ENCODE results near the gene RHBDD1.
"Not testable (repeated sequence)": the region's sequence is repeated elsewhere in the genome, so short reads cannot be mapped to it uniquely, and the experiment has no call there.

RHBDD1 gene

GRCh38 chr2:226835420-226835795 is 446 bp upstream of the RHBDD1 start:
- peak; percentile 13 for DNase-seq (ENCODE audit: insufficient read length)

GRCh38 chr2:226836548-226836885 is 663 bp downstream of the RHBDD1 start:
- no peak for TF ChIP-seq POLR2AphosphoS5 (IDR thresholded peaks at IDR 0.05; ENCODE audit: low read depth, low read length)
- no peak for TF ChIP-seq TAF1 (IDR thresholded peaks at IDR 0.05; ENCODE audit: borderline replicate concordance, low read depth, low read length)
- no peak for TF ChIP-seq POLR2A (IDR thresholded peaks at IDR 0.05; ENCODE audit: low read depth, low read length)
- DNase-seq (ENCODE audit: insufficient read length) (no peak), FAIRE-seq (no peak)

More at GRCh38 chr2:226835420-226835795, 446 bp upstream of the RHBDD1 start:
- FAIRE-seq, result no peak
- TF ChIP-seq POLR2A (IDR thresholded peaks at IDR 0.05; ENCODE audit: low read depth, low read length) (no peak), POLR2AphosphoS5 (IDR thresholded peaks at IDR 0.05; ENCODE audit: low read depth, low read length) (no peak), TAF1 (IDR thresholded peaks at IDR 0.05; ENCODE audit: borderline replicate concordance, low read depth, low read length) (no peak)

GRCh38 chr2:226837334-226837733 is 1.5 kb downstream of the RHBDD1 start:
- FAIRE-seq (peak; percentile 73), DNase-seq (ENCODE audit: insufficient read length) (no peak)

DNA sequence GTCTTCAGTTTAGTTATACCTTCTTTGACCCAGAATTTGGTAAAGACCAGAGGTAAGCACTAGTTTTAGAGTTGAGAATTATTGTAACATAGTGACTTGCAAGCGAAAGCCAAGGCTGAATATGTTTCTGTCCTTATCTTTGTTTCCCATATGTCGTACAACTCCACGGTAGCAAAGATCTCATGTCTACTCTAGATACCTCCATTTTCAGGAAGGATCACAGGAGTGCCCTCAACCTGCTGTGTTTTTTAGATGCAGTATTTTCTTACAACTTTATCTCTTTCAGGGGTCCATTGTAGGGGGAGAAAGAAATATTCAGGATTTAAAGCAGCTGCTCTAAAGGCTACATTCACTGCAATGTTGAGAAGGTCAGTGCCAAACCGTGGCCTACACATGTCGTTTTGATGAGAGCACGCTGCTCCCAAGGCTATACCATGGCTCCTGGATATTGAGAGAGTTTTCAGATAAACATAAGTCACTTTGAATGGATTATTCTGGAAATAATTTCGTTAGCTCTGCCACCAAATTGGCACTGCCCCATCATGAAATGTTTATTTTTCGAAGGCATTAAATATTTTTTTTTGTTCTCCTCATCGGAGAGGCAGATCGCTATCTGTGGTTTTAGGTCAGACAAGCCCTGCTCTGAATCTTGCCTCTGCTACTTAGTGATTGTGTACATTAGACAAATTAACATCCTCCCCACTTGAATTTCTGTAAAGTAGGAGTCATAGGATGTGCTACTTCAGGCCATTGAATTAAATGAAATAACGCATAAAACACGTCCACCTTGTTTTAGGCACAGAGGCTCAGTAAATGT is 2.1 kb downstream of the RHBDD1 start:
- TF ChIP-seq POLR2A (IDR thresholded peaks at IDR 0.05; ENCODE audit: low read depth, low read length) (no peak), POLR2AphosphoS5 (IDR thresholded peaks at IDR 0.05; ENCODE audit: low read depth, low read length) (no peak)
- peak; percentile 42 for FAIRE-seq
- DNase-seq (ENCODE audit: insufficient read length), result no peak

More at GRCh38 chr2:226837334-226837733, 1.5 kb downstream of the RHBDD1 start:
- TF ChIP-seq POLR2AphosphoS5 (IDR thresholded peaks at IDR 0.05; ENCODE audit: low read depth, low read length) (no peak), POLR2A (IDR thresholded peaks at IDR 0.05; ENCODE audit: low read depth, low read length) (no peak), TAF1 (IDR thresholded peaks at IDR 0.05; ENCODE audit: borderline replicate concordance, low read depth, low read length) (no peak)

DNA sequence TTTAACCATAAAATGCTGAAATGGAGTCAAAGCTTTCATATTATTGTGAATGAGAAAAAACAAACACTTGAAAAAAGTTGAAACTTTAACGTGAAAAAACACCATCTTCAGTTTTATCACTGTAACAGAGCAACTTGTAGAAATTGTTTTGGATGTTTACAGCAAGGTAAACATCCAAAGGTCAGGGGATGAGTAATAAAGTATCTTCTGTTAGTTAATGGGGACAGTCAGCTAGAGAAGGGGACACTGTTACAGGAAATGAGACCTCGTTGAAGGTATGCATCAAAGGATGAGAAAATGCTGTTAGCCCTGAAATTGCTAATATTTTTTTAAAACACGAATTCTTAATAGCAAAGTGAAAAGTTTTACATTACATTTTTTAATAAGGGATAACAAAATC is 2.9 kb downstream of the RHBDD1 start:
- TF ChIP-seq POLR2AphosphoS5 (IDR thresholded peaks at IDR 0.05; ENCODE audit: low read depth, low read length), result no peak
- TF ChIP-seq TAF1 (IDR thresholded peaks at IDR 0.05; ENCODE audit: borderline replicate concordance, low read depth, low read length), result no peak
- TF ChIP-seq POLR2A (IDR thresholded peaks at IDR 0.05; ENCODE audit: low read depth, low read length), result no peak
- FAIRE-seq (peak; percentile 33), DNase-seq (ENCODE audit: insufficient read length) (no peak)

DNA sequence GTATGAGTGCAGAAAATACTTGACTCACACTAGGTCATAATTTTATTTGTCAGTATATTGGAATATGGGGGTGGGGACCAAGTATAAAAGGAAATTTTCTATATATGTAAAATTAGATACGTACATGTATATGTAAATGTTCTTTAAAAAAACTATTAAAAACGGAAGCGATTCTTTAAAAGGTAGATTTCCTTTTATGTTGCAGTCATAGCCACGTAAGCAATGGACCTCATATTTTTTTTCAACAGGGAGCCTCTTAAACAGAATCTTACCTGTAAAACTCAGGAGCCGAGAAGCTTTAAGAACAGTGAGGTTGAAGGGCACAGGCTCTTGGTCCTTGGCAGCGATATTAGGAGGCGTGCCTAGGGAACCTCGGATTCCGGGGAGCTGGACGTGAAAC is 3.3 kb downstream of the RHBDD1 start:
- TF ChIP-seq POLR2A (IDR thresholded peaks at IDR 0.05; ENCODE audit: low read depth, low read length) (no peak), TAF1 (IDR thresholded peaks at IDR 0.05; ENCODE audit: borderline replicate concordance, low read depth, low read length) (no peak), POLR2AphosphoS5 (IDR thresholded peaks at IDR 0.05; ENCODE audit: low read depth, low read length) (no peak)
- DNase-seq (ENCODE audit: insufficient read length), result no peak
- no peak for FAIRE-seq

DNA sequence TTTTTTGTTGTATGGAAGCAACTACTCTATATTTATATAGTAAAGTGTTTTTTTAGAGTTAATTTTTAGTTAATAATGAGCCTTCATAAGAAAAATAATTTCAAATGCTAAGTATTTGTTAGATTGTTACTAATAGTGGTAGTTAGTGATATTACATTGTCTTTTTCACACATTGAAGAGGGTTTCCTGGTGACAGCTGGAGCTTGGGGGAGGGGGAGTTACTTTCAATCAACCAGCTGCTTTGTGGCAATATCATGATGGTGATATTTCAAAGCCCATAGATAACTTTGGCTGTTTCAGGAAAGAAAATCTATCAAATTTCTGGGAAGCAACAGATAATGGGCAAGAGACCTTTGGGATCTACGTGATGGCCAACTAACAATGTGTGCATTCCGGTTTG is 4.1 kb downstream of the RHBDD1 start:
- no peak for FAIRE-seq
- DNase-seq (ENCODE audit: insufficient read length), result no peak

GRCh38 chr2:226843001-226843400 is 7.1 kb downstream of the RHBDD1 start:
- DNase-seq (ENCODE audit: insufficient read length); FAIRE-seq: not testable (repeated sequence)

More for the DNA sequence above, 4.1 kb downstream of the RHBDD1 start:
- no peak for TF ChIP-seq TAF1 (IDR thresholded peaks at IDR 0.05; ENCODE audit: borderline replicate concordance, low read depth, low read length)

- TF ChIP-seq POLR2AphosphoS5 (IDR thresholded peaks at IDR 0.05; ENCODE audit: low read depth, low read length), result no peak
- TF ChIP-seq TAF1 (IDR thresholded peaks at IDR 0.05; ENCODE audit: borderline replicate concordance, low read depth, low read length), result no peak
- TF ChIP-seq POLR2A (IDR thresholded peaks at IDR 0.05; ENCODE audit: low read depth, low read length), result no peak
- DNase-seq (ENCODE audit: insufficient read length), result no peak
- FAIRE-seq, result peak; percentile 68
Observed at GRCh38 chr2:226845386-226846116, 9.7 kb downstream of the RHBDD1 start.

DNA sequence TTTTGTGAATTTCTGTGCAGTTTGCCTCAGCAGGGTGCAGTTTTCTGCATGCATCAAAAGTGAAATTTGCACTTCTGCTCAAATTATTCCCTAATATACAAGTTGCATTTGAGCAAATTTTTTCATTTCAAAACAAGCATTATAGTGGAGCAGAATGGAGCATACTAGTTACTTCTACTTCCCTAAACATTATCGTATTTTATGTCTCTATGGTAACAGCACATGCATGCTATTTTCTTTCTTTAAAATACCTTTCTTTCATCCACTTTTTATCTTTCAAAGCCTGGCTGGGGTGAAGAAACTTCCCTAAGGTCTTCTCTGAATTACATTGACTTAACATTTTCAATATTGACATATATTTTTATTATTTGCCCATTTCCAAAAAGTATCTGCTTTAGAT is 11.2 kb downstream of the RHBDD1 start:
- FAIRE-seq, result no peak
- TF ChIP-seq POLR2A (IDR thresholded peaks at IDR 0.05; ENCODE audit: low read depth, low read length), result no peak
- no peak for TF ChIP-seq POLR2AphosphoS5 (IDR thresholded peaks at IDR 0.05; ENCODE audit: low read depth, low read length)
- no peak for TF ChIP-seq TAF1 (IDR thresholded peaks at IDR 0.05; ENCODE audit: borderline replicate concordance, low read depth, low read length)
- no peak for DNase-seq (ENCODE audit: insufficient read length)

GRCh38 chr2:226847511-226847910 is 11.7 kb downstream of the RHBDD1 start:
- no peak for TF ChIP-seq POLR2AphosphoS5 (IDR thresholded peaks at IDR 0.05; ENCODE audit: low read depth, low read length)
- TF ChIP-seq POLR2A (IDR thresholded peaks at IDR 0.05; ENCODE audit: low read depth, low read length), result no peak
- no peak for TF ChIP-seq TAF1 (IDR thresholded peaks at IDR 0.05; ENCODE audit: borderline replicate concordance, low read depth, low read length)
- no peak for DNase-seq (ENCODE audit: insufficient read length)
- no peak for FAIRE-seq

DNA sequence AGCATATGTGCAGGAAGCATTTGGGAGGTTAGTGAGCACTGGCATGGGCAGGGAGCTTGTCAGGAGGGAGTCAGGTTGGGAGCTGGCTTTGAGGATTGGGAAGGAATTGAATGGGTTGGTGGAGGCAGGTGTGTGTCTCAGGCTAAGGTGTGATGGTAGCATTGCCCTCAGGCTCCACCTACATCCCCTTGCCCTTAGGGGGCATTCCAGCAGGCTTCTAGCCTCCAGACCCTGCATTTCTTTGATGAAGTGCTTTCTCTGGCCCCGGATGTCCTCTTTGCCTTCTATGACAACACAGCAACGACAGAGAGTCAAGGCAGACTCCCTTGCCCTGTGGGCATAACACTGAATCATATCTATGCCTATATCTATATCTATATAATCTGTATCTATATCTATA is 13.5 kb downstream of the RHBDD1 start:
- no peak for FAIRE-seq
- no peak for DNase-seq (ENCODE audit: insufficient read length)
- TF ChIP-seq POLR2AphosphoS5 (IDR thresholded peaks at IDR 0.05; ENCODE audit: low read depth, low read length) (no peak), POLR2A (IDR thresholded peaks at IDR 0.05; ENCODE audit: low read depth, low read length) (no peak), TAF1 (IDR thresholded peaks at IDR 0.05; ENCODE audit: borderline replicate concordance, low read depth, low read length) (no peak)
